Sigmoid colon (tissue), 7 donors: ENCODE measurements around the gene EFNA5. TPM values are rescaled to one million over a fixed set of nuclear protein-coding genes. Genes with fewer than 3 reads are reported as not detected.

Experiments used
- DNase-seq: peaks from one replicate; pipeline ENCODE4 v3.0.0-alpha.2; 2019
- H3K27ac ChIP-seq, 4 donors: fragments of 200-600 bp; sonication (generic); one replicate each; pipeline ENCODE4 v1.5.1; 2016 to 2019; ENCODE audit warnings: mild to moderate bottlenecking in 1 of 4
- H3K27me3 ChIP-seq, 3 donors: fragments of 200-600 bp; sonication (generic); one replicate each; pipeline ENCODE4 v1.5.1; 2019; ENCODE audit warnings: mild to moderate bottlenecking in 1 of 3
- H3K36me3 ChIP-seq, 4 donors: fragments of 200-600 bp; sonication (generic); one replicate each; pipeline ENCODE4 v1.5.1; 2016 to 2019
- H3K4me1 ChIP-seq, 4 donors: fragments of 200-600 bp; sonication (generic); one replicate each; pipeline ENCODE4 v1.5.1; 2017 to 2019
- H3K4me3 ChIP-seq, 4 donors: fragments of 200-600 bp; sonication (generic); one replicate each; pipeline ENCODE4 v1.5.1; 2017 to 2019; ENCODE audit warnings: mild to moderate bottlenecking in 2 of 4, moderate library complexity in 1 of 4
- H3K9me3 ChIP-seq, 4 donors: fragments of 200-600 bp in 3 of 4; sonication (generic) in 3 of 4; one replicate each; pipeline versions ENCODE4 v1.5.1 to v1.6.1; 2013 to 2019
- CTCF ChIP-seq, 4 experiments: fragments of 450-650 bp in 3 of 4; fragments of 200-600 bp in 1 of 4; IDR thresholded peaks; one replicate each; pipeline ENCODE4 v1.5.1; 2016 to 2019; ENCODE audit warnings: antibody characterized with exemption in 4 of 4, mild to moderate bottlenecking in 3 of 4, moderate library complexity in 2 of 4
- EP300 ChIP-seq, 4 donors: sonication (generic); formaldehyde crosslinking; IDR thresholded peaks; one replicate each; pipeline ENCODE4 v1.6.1; 2017; ENCODE audit warnings: antibody characterized with exemption in 4 of 4
- POLR2A ChIP-seq, 2 donors: fragments of 450-650 bp; IDR thresholded peaks; one replicate each; pipeline ENCODE4 v1.6.1; 2016; ENCODE audit warnings: antibody characterized with exemption in 2 of 2, mild to moderate bottlenecking in 2 of 2, moderate library complexity in 2 of 2
- POLR2AphosphoS5 ChIP-seq, 4 donors: sonication (generic); formaldehyde crosslinking; IDR thresholded peaks; one replicate each; pipeline ENCODE4 v1.6.1; 2017; ENCODE audit warnings: antibody characterized with exemption in 4 of 4
- WGBS, 2 donors: extraction: QIAGEN DNeasy Blood & Tissue Kit; methylation state at CpG; one replicate each; pipeline ENCODE4 v1.1.7; 2013; 5-methylcytosine and 5-hydroxymethylcytosine counted together
- intact Hi-C: fragments of 100-400 bp; cut with DNase I; formaldehyde crosslinking; loops from one replicate; pipeline ENCODE4 v1.15.1; 2023
- polyA plus RNA-seq, 3 donors: library from polyadenylated mRNA; stranded (reverse); fragments of 200-250 nt; gene quantifications; one replicate each; pipeline ENCODE4 v1.2.3, GENCODE V29; 2013
- total RNA-seq, 4 donors: library from RNA; depleted of rRNA; stranded (reverse); fragments of >200 nt; gene quantifications; one replicate each; pipeline ENCODE4 v1.1.0, GENCODE V29; 2016
- donor health status: healthy with polysubstance abuse.
- donor health status: Bipolar disorder and iron deficiency.
- donor health status: healthy.

The EFNA5 gene
- total and polyA plus RNA-seq, 7 donors: 0.60 to 10.8 (median 6.8) TPM

- no peaks in the 10 kb centered on the region for H3K27me3 ChIP-seq
- H3K36me3 ChIP-seq: no peaks in the 10 kb centered on the region
- intact Hi-C loops: no loop called here
- TF ChIP-seq EP300 (IDR thresholded peaks at IDR 0.05): no peak
- no peak for TF ChIP-seq POLR2AphosphoS5 (IDR thresholded peaks at IDR 0.05)
- no peak for TF ChIP-seq POLR2A (IDR thresholded peaks at IDR 0.05)
- no peak overlapping the region for H3K27ac ChIP-seq
- DNase-seq: no peak
- H3K4me1 ChIP-seq: peaks cover 0 to 4% (median 0%) of the 10 kb centered on the region in 4 donors
- H3K4me3 ChIP-seq: no peak overlapping the region
- 34 to 76% methylated on average over 4 of the region's 4 CpGs for WGBS, 2 donors
- no peaks in the 10 kb centered on the region for H3K9me3 ChIP-seq
These were observed 162.6 kb downstream of the EFNA5 start for GRCh38 chr5:107508097-107508496.

- H3K4me1 ChIP-seq: peaks cover 0 to 4% (median 0%) of the 10 kb centered on the region in 4 donors
- TF ChIP-seq EP300 (IDR thresholded peaks at IDR 0.05) (no peak), POLR2A (IDR thresholded peaks at IDR 0.05) (no peak), POLR2AphosphoS5 (IDR thresholded peaks at IDR 0.05) (no peak), CTCF (IDR thresholded peaks at IDR 0.05) (no peak)
- intact Hi-C loops: no loop called here
- no peak overlapping the region for H3K4me3 ChIP-seq
- H3K9me3 ChIP-seq: no peaks in the 10 kb centered on the region
- H3K27ac ChIP-seq: no peak overlapping the region
- DNase-seq: no peak
- no peaks in the 10 kb centered on the region for H3K36me3 ChIP-seq
- H3K27me3 ChIP-seq: no peaks in the 10 kb centered on the region
- 22 to 42% methylated on average over 3 of the region's 3 CpGs for WGBS, 2 donors
These were observed 164.8 kb downstream of the EFNA5 start for GRCh38 chr5:107505763-107506534.

- WGBS, 2 donors: 46 to 93% methylated on average over 1 of the region's 1 CpG
- H3K4me3 ChIP-seq: no peak overlapping the region
- intact Hi-C loops: no loop called here
These were observed 166.3 kb downstream of the EFNA5 start for GRCh38 chr5:107504424-107504823.

GRCh38 chr5:107502676-107503060 is 168.1 kb downstream of the EFNA5 start:
- no peaks in the 10 kb centered on the region for H3K36me3 ChIP-seq
- WGBS, 2 donors: 68 to 79% methylated on average over 7 of the region's 7 CpGs
- no peak for TF ChIP-seq POLR2AphosphoS5 (IDR thresholded peaks at IDR 0.05)
- TF ChIP-seq POLR2A (IDR thresholded peaks at IDR 0.05): no peak
- no peak for TF ChIP-seq CTCF (IDR thresholded peaks at IDR 0.05)
- no peak for TF ChIP-seq EP300 (IDR thresholded peaks at IDR 0.05)
- no peak overlapping the region for H3K27ac ChIP-seq
- H3K4me3 ChIP-seq: no peak overlapping the region
- H3K4me1 ChIP-seq: peaks cover 0 to 7% (median 0%) of the 10 kb centered on the region in 4 donors
- no peak for DNase-seq
- intact Hi-C loops: no loop called here
- H3K9me3 ChIP-seq: no peaks in the 10 kb centered on the region
- H3K27me3 ChIP-seq: no peaks in the 10 kb centered on the region

More at GRCh38 chr5:107504424-107504823, 166.3 kb downstream of the EFNA5 start:
- no peak for TF ChIP-seq CTCF (IDR thresholded peaks at IDR 0.05)
- no peak for TF ChIP-seq POLR2AphosphoS5 (IDR thresholded peaks at IDR 0.05)
- no peak for TF ChIP-seq EP300 (IDR thresholded peaks at IDR 0.05)
- TF ChIP-seq POLR2A (IDR thresholded peaks at IDR 0.05): no peak
- H3K9me3 ChIP-seq: no peaks in the 10 kb centered on the region
- no peak overlapping the region for H3K27ac ChIP-seq
- peaks cover 0 to 7% (median 2%) of the 10 kb centered on the region in 4 donors for H3K4me1 ChIP-seq
- no peaks in the 10 kb centered on the region for H3K36me3 ChIP-seq
- DNase-seq: no peak
- no peaks in the 10 kb centered on the region for H3K27me3 ChIP-seq

- no peaks in the 10 kb centered on the region for H3K27me3 ChIP-seq
- H3K9me3 ChIP-seq: no peaks in the 10 kb centered on the region
- 67 to 84% methylated on average over 17 of the region's 17 CpGs for WGBS, 2 donors
- TF ChIP-seq POLR2A (IDR thresholded peaks at IDR 0.05) (no peak), POLR2AphosphoS5 (IDR thresholded peaks at IDR 0.05) (no peak), EP300 (IDR thresholded peaks at IDR 0.05) (no peak), CTCF (IDR thresholded peaks at IDR 0.05) (no peak)
- H3K4me1 ChIP-seq: peaks cover 0 to 7% (median 0%) of the 10 kb centered on the region in 4 donors
- no peak overlapping the region for H3K27ac ChIP-seq
- H3K4me3 ChIP-seq: peak overlapping the region in 1 of 4 donors; percentile 5
- no peak for DNase-seq
- H3K36me3 ChIP-seq: no peaks in the 10 kb centered on the region
- intact Hi-C loops: no loop called here
These were observed 168.6 kb downstream of the EFNA5 start for GRCh38 chr5:107501965-107502675.
